Activated T-helper 9 cell treated with anti-CD3 and anti-CD28 coated beads, Interleukin-2, amount 50 U/mL, for 16 hours (primary cell): Measurements from ENCODE around the gene DHRSX.
"Not testable (repeated sequence)": the region's sequence is repeated elsewhere in the genome, so short reads cannot be mapped to it uniquely, and the experiment has no call there.

Experiments
- DNase-seq: peaks from one replicate; pipeline ENCODE4 v3.0.0-alpha.2; 2020; ENCODE audit warnings: low read depth

Gene DHRSX

DNA sequence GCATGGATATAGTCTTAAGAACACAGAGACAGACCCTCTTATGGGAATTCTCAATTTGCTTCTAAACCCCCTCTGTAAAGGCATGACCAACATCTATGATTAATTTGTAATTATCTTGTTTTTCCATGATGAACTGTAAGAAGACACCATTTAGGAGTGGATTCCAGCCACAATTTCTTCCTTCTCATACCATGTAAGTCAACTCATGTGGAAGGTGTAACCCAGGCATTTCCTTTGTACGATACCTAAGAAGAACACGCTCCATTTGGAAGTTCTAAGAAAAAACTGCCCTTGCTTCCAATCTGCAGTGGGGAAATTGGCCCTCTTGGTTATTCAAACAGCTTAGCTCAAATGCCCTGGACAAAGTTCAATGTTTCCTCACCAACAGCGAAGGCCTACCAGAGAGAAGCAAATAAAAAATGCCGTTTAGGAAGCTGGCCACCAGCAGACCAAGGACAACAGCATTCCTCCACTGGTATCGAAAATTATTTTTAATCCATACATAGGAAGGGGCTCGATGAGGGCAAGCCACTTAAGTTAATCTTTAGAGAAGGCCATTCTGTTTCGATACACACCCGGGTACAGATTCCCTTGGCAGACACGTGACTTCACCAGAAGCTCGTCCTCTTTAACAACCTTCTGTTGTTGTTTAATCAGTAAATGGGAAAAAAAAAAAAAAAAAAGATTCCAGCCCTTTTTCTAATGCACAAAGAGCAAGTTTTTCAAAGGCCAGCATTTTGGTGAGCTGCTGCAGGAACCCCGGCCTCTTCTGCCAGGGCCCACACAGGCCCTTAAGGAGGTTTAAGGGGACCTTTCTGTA lies 2.6 kb downstream of the DHRSX start:
- no peak for DNase-seq

DNA sequence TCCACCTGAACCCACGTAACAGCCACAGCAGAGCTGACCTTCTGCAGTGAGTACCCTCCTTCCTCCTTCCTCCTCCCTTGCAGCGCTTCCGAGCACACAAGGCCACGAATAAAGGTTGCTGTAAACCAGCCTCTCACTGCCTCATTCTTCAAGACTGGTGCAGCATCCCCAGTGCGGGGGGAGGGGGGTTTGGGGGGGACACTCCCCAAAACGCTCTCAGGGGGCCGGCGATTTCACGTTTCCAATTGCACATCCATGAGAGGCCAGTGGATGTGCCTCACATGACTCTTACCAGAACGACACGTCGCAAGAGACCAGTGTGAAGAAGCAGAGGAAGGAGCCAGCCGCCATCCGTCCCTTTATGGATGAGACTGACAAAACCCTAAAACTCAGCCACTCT lies 5.2 kb downstream of the DHRSX start:
- DNase-seq, result no peak

DNA sequence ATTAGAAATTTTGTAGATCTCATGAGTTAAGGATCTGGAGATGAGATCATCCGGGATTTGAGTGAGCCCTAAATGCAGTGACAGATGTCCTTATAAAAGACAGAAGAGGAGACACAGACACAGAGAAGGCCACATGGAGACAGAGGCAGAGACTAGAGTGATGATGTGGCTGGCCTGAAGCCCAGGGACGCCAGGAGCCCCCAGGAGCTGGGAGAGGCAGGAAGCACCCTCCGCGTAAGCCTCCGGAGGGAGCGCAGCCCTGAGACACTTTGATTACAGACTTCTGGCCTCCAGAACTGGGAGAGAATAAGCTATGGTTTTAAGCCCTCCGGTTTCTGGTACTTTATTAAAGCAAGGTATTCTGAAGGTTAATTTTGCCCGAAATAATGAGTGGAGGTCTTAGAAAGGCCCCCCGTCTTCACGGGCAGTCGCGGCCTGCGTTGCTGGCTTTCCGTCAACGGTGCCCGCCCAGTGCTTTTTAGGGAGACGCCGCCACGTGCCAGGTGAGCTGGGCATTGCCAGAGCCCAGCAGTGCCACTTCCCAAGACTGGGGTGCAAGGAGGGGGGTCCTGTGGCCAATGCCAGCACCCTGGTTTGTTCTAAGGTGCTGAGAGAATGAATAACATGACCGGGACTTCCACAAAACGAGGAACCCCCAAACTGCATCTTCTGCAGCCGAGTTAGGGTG lies 8.1 kb downstream of the DHRSX start:
- DNase-seq, result no peak

DNA sequence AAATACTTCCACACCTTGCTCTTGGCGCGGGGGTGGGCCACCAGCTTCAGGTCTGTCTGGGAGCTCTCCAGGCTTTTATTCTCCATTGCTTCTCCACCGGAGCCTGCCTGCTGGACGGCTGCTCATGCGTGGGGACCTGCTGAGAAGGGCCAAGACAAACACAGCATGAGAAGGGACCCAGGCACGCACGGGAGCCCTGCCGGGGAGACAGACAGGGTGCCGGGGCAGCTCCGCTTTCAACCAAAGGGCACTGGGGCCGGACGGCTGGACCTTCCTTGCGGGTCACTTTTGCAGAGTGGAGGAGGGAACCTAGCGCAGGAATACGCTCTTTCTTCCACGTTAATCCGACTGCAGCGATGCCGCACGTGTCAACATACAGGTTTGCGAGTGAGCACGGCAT lies 10.1 kb downstream of the DHRSX start:
- no peak for DNase-seq

DNA sequence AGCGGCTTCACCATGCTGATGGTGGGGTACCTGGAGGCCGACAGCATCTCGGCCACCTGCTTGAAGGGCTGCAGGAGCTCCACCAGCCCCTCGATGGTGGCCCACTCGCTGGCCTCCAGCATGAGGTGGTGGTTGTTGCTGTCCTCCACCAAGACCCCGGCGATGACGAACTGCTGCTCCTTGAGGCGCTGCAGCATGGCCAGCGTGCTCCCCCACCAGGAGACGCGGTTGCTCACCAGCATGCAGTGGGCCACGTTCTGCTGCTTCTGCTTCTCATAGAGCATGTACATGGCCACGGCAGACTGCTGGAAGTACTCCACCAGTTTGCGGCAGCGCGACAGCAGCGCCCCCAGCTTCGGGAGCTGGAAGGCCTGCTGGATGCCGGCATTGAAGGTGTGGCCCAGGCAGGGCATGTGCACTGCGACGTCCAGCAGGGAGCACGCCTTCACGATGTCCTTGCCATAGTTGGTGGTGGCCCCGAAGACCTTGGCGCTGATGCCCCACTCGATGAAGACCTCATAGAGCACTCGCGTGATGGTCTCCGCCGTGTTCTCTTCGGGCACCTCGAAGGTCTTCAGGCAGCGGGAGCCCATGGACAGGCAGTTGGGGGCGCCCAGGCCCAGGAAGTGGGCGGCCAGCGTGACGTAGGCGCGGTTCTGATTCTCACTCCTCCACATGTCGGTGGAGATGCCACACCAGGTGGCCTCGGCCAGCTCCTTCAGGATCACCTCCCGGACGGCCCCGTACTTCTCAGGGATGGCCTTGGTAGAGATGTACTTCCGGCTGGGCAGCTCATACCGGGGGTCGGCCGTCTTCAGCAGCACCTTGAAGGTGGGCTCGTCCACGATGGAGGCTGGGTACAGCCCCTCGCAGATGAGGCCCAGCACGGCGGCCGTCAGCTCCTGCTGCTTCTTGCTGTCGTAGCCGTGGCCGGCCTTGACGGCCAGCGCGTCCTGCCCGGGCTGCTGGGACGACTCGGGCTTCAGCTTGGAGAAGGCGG lies 11.0 kb downstream of the DHRSX start:
- no peak for DNase-seq

DNA sequence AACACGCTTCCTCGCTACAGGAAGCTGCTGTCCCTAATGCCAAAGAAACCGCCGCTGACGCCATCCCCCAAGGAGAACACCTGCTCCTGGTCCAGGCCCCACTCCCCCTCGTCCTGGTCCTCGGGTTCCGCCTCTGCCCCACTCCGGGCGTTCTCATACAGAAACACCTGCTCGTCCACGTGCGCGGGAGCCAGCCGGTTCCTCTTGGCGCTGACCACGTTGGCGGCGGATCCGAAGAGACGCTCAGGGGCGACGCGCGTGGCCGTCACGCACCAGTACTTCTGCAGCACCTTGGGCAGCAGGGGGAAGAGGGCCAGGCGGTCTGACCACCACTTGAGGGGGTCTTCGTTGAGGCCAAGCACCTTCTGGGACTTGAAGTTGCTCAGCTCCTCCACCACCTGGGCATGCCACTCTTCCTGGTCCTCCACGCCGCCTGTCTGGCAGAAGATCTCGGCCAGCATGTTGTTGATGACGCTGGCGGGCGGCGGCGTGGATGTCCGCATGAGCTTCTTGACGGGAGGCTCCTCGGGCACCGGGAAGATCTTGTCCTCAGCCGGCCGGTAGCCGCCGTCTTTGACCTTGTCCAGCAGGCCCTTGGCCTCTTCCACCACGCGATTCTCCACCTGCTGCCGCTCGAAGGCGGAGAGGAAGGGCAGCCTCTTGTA lies 12.0 kb downstream of the DHRSX start:
- DNase-seq, result no peak

DNA sequence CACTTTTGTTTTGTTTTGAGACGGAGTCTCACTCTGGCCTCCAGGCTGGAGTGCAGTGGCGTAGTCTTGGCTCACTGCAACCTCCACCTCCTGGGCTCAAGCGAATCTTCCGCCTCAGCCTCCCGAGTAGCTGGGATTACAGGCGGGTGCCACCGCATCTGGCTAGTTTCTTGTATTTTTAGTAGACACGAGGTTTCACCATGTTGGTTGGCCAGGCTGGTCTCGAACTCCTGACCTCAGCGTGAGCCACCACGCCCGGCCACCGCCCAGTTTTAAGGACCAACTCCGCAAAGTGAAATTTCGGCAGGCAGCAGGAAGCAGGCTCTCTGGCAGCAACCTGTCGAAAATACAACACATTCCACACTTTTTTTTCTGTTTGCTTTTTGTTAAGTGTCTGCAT lies 13.4 kb downstream of the DHRSX start:
- no peak for DNase-seq

DNA sequence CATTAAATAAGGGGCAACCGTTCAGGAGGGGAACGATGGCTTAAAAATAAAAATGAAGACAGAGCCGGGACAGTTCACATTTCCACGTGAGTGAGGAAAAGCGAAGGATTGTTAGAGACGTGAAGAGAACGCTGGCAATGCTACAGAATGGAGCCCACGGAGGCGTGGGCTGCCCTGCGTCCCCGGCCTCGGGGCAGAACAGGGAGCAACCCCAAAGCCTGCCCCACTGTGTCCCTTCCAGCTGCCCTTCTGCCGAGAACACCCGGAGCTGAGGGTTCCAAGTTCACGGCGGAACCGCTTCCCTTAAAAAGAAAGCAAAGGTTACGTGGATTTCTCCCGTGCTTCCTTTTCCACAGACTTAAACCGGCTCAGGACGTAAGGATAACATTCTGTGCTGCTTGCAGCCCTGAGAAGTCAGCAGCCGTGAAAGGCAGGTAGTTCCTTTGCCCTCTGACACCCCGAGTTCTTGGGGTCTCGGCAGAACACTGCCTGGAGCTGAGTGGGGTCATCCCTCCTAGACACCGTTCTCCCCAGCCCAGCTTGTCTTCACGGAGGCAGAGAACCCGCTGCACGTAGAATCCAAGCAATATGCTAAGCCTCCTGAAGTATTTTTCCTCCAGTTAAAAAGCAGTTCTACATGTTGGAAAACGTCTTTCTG lies 14.2 kb downstream of the DHRSX start:
- no peak for DNase-seq

DNA sequence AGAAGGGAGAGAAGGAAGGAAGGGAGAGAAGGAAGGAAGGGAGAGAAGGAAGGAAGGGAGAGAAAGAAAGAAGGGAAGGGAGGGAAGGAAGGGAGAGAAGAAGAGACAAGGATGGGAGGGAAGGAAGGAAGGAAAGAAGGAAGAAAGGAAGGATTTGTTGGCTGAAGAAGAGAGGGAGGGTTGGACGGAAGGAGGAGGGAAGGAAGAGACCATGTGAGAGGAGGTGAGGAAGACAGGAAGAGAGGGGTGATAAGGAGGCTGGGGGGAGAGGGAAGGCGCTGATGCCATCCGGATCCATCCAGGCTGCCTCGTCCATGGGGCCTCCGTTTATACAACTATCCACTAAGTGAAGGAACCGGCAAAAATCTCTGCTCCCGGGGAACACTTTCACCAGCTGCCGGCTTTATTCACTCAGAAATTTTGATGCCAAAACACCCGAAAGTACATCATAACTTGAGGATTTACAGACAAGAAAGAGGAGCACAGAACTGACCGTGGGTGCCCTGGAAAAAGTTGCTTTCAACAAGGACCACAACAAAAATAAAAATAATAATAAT lies 14.9 kb downstream of the DHRSX start:
- DNase-seq, result no peak

DNA sequence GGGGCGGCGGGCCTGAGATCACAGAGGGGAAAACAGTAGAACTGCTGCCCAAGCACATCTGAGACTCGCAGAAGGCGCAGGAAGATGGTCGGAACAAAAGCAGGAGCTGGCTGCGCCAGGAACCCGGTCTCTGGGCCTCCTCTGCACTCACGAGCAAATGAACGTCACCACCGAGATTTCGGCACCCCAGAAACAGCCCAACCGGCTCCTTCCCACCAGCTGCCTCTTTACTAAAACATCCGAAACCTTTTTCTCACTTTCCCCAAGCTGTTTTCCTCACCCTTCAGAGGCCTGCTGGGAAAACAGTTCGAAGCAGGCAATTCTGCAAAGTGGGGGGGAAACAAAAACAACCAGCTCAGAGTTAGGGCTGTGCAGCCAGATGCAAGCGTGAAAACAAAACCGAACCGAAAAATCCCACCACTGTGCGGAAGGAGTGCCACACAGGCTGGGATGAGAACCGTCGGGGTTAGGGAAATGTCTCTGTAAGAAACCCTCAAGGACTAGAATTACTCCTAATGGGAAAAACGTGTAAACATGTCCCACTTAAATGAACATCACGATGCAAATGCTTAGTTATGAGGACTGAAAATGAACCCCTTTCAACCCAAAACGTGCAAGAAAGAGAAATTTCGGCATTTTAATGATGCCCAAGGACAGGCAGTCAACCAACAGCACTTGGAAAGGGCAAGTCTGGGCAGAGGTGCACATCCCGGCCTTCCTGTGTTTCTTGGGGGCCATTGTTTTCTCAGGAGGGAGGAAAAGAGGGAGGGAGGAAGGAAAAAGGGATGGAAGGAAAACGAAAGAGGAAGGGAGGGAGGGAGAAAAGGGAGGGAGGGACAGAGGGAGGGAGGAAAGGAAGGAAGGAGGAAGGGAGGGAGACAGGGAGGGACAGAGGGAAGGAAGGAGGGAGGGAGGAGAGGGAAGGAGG lies 15.8 kb downstream of the DHRSX start:
- no peak for DNase-seq

DNA sequence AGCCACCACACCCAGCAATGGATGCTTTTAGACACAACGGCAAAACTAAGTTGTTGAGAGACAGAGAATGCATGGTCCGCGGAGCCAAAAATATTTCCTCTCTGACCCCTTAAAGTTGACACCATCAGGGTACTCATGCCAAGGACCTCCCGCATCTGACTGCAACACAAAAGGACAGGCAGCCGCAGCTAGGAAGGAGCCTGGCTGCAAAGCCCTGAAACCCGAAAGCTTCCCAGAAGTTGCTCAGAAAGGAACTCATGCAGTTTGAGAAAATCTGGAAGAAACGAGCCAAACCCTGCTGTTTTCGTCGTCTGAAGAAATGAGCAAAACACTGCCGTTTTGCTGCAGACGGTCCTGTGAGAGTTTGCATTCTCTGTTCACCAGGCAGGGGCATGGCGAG lies 16.5 kb downstream of the DHRSX start:
- no peak for DNase-seq

DNA sequence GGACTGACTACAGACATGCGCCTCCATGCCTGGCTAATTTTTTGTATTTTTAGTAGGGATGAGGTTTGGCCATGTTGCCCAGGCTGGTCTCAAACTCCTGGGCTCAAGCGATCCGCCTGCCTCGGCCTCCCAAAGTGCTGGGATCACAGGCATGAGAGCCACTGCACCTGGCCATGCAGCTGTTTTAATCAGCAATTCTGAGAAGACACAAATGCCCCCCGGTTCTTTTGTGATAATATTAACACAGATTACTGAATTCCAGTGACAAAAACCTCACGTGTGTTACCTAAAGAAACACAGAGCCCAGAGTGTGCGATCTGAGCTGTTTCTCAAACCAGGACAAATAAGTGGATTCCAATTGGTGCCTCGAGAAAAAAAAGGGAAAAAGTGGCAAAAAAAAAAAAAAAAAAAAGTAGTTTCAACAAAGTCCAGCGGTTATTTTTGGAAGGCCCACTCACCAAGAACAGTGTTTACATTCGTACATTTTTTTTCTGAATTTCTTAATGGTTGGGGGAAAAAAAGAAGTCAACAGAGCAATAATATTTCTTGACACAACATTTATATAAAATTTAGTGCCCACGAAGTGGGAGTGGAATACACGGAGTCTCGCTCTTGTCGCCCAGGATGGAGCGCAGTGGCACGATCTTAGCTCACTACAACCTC lies 17.2 kb downstream of the DHRSX start:
- no peak for DNase-seq

DNA sequence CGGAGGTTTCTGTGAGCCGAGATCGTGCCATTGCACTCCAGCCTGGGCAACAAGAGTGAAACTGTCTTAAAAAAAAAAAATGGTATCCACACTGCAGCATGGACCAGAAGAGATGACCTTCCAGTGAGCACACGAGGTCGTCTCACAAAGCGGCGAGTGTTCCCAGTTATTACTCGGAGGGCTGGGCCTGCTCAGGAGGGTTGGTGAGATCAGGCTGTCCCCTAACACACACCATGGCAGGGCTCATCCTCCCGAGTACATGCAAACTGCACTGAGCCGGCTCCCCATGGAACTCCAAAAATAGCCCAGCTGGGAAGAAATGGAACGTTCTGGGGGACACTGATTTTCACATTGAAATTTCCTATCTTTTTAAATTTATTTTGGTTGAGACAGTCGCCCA lies 19.2 kb downstream of the DHRSX start:
- DNase-seq, result not testable (repeated sequence)

DNA sequence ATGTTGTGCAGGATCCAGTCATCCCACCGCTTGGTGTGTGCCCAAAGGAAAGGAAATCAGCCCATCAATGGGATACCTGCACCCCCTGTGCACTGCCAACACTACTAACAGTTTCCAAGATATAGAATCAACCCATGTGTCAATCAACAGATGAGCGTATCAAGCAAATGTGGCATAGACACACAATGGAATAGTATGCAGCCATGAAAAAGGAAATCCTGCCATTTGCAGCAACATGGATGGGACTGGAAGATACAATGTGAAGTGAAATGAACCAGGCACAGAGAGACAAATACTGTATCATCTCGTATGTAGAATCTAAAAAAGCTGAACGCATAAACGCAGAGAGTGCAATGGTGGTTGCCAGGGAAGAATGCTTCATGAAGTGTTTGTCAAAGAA lies 20.8 kb downstream of the DHRSX start:
- not testable (repeated sequence) for DNase-seq

DNA sequence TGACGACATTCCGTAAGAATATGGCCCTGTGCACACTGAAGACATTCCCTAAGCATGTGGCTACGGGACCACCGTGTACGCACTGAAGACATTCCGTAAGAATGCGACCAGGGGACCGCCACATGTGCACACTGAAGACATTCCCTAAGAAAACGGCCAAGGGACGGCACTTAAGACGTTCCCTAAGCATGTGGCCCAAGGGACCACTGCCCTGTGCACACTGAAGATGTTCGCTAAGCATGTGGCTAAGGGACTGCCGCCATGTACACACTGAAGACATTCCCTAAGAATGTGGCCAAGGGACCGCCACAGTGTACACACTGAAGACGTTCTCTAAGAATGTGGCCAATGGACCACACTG lies 21.4 kb downstream of the DHRSX start:
- DNase-seq, result no peak

DNA sequence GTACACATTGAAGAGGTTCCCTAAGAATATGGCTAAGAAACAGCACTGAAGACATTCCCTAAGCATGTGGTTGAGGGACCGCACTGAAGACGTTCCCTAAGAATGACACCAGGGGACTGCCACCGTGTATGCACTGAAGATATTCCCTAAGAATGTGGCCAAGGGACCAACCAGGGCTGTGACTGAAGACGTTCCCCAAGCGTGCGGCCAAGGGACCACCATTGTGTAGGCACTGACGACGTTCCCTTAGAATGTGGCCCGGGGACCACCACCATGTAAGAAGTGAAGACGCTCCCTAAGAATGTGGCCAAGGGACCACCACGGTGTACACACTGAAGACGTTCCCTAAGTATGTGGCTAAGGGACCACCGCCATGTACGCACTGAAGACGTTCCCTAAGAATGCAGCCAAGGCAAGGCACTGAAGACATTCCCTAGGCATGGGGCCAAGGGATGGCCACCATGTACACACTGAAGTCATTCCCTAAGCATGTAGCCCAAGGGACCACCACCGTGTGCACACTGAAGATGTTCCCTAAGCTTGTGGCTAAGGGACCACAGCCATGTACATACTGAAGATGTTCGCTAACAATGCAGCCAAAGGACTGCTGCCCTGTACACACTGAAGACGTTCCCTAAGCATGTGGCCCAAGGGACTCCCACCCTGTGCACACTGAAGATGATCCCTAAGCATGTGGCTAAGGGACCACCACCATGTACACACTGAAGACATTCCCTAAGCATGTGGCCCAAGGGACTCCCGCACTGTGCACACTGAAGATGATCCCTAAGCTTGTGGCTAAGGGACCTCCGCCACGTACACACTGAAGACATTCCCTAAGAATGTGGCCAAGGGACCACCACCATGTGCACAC lies 22.0 kb downstream of the DHRSX start:
- DNase-seq, result no peak

DNA sequence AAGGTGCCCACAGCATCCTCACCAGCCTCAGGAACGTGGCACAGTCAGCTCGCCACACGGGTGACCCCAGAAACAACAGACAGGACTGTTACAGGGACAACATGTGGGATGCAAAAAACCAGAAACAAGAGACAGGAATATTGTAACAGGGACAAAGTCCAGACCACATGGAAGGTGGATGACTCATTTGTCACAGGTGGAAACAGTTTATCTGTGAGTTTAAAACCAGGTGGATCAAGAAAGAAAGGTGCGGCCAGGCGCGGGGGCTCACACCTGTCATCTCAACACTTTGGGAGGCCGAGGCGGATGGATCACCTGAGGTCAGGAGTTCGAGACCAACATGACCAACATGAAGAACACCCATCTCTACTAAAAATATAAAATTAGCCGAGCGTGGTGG lies 23.5 kb downstream of the DHRSX start:
- not testable (repeated sequence) for DNase-seq

DNA sequence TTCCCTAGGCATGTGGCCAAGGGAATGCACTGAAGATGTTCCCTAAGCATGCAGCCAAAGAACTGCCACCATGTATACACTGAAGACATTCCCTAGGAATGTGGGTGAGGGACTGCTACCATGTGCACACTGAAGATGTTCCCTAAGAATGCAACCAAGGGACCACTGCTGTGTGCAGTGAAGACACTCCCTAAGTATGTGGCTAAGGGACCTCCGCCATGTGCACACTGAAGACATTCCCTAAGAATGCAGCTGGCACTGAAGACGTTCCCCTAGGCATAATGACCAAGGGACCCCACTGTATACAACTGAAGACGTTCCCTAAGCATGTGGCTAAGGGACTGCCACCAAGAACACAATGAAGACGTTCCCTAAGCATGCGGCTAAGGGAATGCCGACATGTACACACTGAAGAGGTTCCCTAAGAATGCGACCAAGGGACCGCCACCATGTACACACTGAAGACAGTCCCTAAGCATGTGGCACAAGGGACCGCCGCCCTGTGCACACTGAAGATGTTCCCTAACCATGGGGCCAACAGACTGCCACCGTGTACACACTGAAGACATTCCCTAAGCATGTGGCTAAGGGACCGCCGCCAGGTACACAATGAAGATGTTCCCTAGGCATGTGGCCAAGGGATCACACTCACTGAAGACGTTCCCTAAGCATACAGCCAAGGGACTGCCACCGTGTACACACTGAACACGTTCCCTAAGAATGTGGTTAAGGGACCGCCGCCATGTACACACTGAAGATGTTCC lies 25.6 kb downstream of the DHRSX start:
- DNase-seq, result no peak
